ENCODE measurements around the gene ZNF24. TPM values are rescaled to one million over a fixed set of nuclear protein-coding genes. Genes with fewer than 3 reads are reported as not detected.

The ZNF24 gene
- total and polyA plus RNA-seq, 10 of the 15 experiments (the other 5 are each of a cell fraction or from before 2014, with no cell fraction given), result 13.6 to 41.7 (median 28.3) TPM

DNA sequence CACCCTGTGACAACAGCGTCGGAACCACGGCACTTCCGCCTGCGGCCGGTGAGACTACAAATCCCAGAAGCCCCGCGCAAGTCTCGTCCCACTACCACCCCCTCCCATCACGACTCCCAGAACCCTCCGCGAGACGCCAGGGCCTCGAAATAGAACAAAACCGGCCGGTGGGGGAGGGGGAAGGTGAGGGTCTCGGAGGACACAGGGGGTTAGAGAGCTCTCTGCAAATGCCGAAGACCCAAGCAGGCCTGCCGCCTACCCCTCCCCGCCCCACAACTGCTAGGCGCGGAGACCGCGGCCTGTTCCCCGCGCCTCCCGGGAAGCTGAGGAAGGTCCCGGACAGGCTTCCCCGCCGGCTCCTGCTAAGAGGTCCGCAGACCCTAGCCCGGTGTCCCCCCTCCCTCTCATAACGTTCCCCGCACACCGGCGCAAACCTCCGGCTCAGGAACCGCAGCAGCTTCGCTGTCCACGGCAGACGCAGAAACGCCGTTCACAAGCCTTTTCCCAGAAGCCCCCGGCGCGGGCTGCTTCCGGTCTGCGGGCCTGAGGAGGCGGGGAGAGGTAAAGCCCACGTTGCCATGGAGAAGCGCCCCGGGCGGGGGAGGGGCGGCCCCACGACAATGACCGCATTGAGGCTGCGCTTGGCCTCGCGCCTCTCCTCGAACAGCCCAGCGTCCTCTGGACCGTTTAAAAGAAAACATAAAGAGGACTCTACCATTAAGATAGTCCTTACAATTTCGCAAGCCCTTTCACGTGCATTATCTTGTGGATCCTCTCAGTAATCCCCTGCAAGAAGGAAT lies at the start of gene ZNF24 (continued):
- TF ChIP-seq, protein P1, sequence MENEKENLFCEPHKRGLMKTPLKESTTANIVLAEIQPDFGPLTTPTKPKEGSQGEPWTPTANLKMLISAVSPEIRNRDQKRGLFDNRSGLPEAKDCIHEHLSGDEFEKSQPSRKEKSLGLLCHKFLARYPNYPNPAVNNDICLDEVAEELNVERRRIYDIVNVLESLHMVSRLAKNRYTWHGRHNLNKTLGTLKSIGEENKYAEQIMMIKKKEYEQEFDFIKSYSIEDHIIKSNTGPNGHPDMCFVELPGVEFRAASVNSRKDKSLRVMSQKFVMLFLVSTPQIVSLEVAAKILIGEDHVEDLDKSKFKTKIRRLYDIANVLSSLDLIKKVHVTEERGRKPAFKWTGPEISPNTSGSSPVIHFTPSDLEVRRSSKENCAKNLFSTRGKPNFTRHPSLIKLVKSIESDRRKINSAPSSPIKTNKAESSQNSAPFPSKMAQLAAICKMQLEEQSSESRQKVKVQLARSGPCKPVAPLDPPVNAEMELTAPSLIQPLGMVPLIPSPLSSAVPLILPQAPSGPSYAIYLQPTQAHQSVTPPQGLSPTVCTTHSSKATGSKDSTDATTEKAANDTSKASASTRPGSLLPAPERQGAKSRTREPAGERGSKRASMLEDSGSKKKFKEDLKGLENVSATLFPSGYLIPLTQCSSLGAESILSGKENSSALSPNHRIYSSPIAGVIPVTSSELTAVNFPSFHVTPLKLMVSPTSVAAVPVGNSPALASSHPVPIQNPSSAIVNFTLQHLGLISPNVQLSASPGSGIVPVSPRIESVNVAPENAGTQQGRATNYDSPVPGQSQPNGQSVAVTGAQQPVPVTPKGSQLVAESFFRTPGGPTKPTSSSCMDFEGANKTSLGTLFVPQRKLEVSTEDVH (IDR thresholded peaks at IDR 0.05; ENCODE audit: low read depth, partially characterized antibody), result no peak
- peak; percentile 91 for TF ChIP-seq HCFC1 (IDR thresholded peaks at IDR 0.05; ENCODE audit: low read length)
- TF ChIP-seq IKZF2 (IDR thresholded peaks at IDR 0.05), result peak; percentile 52 to 67
- TF ChIP-seq TARDBP (IDR thresholded peaks at IDR 0.05; ENCODE audit: borderline replicate concordance), result peak; percentile 22; the same call in 1 of the 2 replicates
- peak; percentile 91 for TF ChIP-seq POLR2A (IDR thresholded peaks at IDR 0.05; ENCODE audit: low read depth, low read length)
- TF ChIP-seq, protein P2, sequence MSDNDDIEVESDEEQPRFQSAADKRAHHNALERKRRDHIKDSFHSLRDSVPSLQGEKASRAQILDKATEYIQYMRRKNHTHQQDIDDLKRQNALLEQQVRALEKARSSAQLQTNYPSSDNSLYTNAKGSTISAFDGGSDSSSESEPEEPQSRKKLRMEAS (IDR thresholded peaks at IDR 0.05; ENCODE audit: low read depth, low read length), result peak; percentile 68
- 0 out of 2 replicates have a peak, but pooled peaks have one; percentile 31 for TF ChIP-seq NRF1 (conservative IDR thresholded peaks at IDR 0.05; ENCODE audit: low read depth, low read length)
- no peak for TF ChIP-seq CEBPB (IDR thresholded peaks at IDR 0.05; ENCODE audit: borderline replicate concordance in 1 of 2, low read depth in 2 of 2, low read length in 2 of 2)
- TF ChIP-seq, protein P3, sequence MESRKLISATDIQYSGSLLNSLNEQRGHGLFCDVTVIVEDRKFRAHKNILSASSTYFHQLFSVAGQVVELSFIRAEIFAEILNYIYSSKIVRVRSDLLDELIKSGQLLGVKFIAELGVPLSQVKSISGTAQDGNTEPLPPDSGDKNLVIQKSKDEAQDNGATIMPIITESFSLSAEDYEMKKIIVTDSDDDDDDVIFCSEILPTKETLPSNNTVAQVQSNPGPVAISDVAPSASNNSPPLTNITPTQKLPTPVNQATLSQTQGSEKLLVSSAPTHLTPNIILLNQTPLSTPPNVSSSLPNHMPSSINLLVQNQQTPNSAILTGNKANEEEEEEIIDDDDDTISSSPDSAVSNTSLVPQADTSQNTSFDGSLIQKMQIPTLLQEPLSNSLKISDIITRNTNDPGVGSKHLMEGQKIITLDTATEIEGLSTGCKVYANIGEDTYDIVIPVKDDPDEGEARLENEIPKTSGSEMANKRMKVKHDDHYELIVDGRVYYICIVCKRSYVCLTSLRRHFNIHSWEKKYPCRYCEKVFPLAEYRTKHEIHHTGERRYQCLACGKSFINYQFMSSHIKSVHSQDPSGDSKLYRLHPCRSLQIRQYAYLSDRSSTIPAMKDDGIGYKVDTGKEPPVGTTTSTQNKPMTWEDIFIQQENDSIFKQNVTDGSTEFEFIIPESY (IDR thresholded peaks at IDR 0.05), result no peak
- TF ChIP-seq EP300 (IDR thresholded peaks at IDR 0.05; ENCODE audit: borderline replicate concordance in 1 of 2, control insufficient read depth in 1 of 2, low read depth in 2 of 2, low read length in 2 of 2), result 0 out of 4 replicates have a peak, but pooled peaks of 1 of the 2 experiments have one; percentile 21
- TF ChIP-seq KAT2A (conservative IDR thresholded peaks at IDR 0.05; ENCODE audit: control insufficient read depth, low read depth, low read length), result no peak
- TF ChIP-seq STAT3 (IDR thresholded peaks at IDR 0.05; ENCODE audit: low read depth, low read length), result no peak
- no peak; the same call in 1 of the 2 replicates for TF ChIP-seq MTA3 (IDR thresholded peaks at IDR 0.05; ENCODE audit: borderline replicate concordance, low read length)
- TF ChIP-seq, protein P4, sequence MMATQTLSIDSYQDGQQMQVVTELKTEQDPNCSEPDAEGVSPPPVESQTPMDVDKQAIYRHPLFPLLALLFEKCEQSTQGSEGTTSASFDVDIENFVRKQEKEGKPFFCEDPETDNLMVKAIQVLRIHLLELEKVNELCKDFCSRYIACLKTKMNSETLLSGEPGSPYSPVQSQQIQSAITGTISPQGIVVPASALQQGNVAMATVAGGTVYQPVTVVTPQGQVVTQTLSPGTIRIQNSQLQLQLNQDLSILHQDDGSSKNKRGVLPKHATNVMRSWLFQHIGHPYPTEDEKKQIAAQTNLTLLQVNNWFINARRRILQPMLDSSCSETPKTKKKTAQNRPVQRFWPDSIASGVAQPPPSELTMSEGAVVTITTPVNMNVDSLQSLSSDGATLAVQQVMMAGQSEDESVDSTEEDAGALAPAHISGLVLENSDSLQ (IDR thresholded peaks at IDR 0.05), result peak; percentile 39
- TF ChIP-seq ZNF274 (IDR thresholded peaks at IDR 0.05; ENCODE audit: insufficient read depth, insufficient read length), result no peak
- TF ChIP-seq NR2C1 (IDR thresholded peaks at IDR 0.05), result 0 out of 2 replicates have a peak, but pooled peaks have one; percentile 4
- TF ChIP-seq POU2F2 (IDR thresholded peaks at IDR 0.05; ENCODE audit: borderline replicate concordance, low read depth, low read length), result peak; percentile 46; the same call in 2 of the 3 replicates
- TF ChIP-seq, protein P5, sequence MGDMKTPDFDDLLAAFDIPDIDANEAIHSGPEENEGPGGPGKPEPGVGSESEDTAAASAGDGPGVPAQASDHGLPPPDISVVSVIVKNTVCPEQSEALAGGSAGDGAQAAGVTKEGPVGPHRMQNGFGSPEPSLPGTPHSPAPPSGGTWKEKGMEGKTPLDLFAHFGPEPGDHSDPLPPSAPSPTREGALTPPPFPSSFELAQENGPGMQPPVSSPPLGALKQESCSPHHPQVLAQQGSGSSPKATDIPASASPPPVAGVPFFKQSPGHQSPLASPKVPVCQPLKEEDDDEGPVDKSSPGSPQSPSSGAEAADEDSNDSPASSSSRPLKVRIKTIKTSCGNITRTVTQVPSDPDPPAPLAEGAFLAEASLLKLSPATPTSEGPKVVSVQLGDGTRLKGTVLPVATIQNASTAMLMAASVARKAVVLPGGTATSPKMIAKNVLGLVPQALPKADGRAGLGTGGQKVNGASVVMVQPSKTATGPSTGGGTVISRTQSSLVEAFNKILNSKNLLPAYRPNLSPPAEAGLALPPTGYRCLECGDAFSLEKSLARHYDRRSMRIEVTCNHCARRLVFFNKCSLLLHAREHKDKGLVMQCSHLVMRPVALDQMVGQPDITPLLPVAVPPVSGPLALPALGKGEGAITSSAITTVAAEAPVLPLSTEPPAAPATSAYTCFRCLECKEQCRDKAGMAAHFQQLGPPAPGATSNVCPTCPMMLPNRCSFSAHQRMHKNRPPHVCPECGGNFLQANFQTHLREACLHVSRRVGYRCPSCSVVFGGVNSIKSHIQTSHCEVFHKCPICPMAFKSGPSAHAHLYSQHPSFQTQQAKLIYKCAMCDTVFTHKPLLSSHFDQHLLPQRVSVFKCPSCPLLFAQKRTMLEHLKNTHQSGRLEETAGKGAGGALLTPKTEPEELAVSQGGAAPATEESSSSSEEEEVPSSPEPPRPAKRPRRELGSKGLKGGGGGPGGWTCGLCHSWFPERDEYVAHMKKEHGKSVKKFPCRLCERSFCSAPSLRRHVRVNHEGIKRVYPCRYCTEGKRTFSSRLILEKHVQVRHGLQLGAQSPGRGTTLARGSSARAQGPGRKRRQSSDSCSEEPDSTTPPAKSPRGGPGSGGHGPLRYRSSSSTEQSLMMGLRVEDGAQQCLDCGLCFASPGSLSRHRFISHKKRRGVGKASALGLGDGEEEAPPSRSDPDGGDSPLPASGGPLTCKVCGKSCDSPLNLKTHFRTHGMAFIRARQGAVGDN (IDR thresholded peaks at IDR 0.05), result peak; percentile 69
- peak; percentile 65; the same call in 1 of the 2 replicates for TF ChIP-seq ZBED1 (IDR thresholded peaks at IDR 0.05; ENCODE audit: borderline replicate concordance)
- no peak for TF ChIP-seq FOXK2 (IDR thresholded peaks at IDR 0.05)
